Mesendoderm (in vitro differentiated cells): ENCODE data around the gene PGM1.

Experiments
- DNase-seq: peaks from one replicate; pipeline ENCODE4 v3.0.0; 2013
- H2AK5ac ChIP-seq: 2 replicates; pipeline ENCODE4 v1.6.1; 2013; ENCODE audit warnings: low read length, inconsistent platforms
- H2BK120ac ChIP-seq: 2 replicates; pipeline ENCODE4 v1.6.1; 2013; ENCODE audit warnings: low read depth, mild to moderate bottlenecking, low read length, moderate library complexity, mixed read lengths
- H2BK15ac ChIP-seq: replicated peaks from 2 replicates; pipeline ENCODE4 v1.6.1; 2013; ENCODE audit warnings: low read depth, mild to moderate bottlenecking, moderate library complexity
- H2BK5ac ChIP-seq: 2 replicates; pipeline ENCODE4 v1.6.1; 2013; ENCODE audit warnings: low read length, inconsistent platforms
- H3K18ac ChIP-seq: 2 replicates; pipeline ENCODE4 v1.6.1; 2013; ENCODE audit warnings: mild to moderate bottlenecking, low read length, mixed read lengths
- H3K23ac ChIP-seq: one replicate; pipeline ENCODE4 v1.6.1; 2013; ENCODE audit warnings: low read length
- H3K27ac ChIP-seq: 2 replicates; pipeline ENCODE4 v1.5.1; 2013; ENCODE audit warnings: low read depth, mild to moderate bottlenecking, inconsistent platforms, low read length, moderate library complexity
- H3K27me3 ChIP-seq: 2 replicates; pipeline ENCODE4 v1.6.1; 2013; ENCODE audit warnings: low read length, control low read depth, mild to moderate bottlenecking, inconsistent platforms; ENCODE audit not compliant: insufficient read depth, poor library complexity
- H3K36me3 ChIP-seq: 2 replicates; pipeline ENCODE4 v1.6.1; 2013; ENCODE audit warnings: low read length, inconsistent platforms; ENCODE audit not compliant: control insufficient read depth, insufficient read depth
- H3K4ac ChIP-seq: one replicate; pipeline ENCODE4 v1.6.1; 2013; ENCODE audit warnings: low read depth, mild to moderate bottlenecking, low read length, moderate library complexity
- H3K4me1 ChIP-seq: 2 replicates; pipeline ENCODE4 v1.6.1; 2013; ENCODE audit warnings: low read depth, low read length, inconsistent platforms; ENCODE audit not compliant: control insufficient read depth
- H3K4me2 ChIP-seq: 2 replicates; pipeline ENCODE4 v1.6.1; 2013; ENCODE audit warnings: low read length
- H3K4me3 ChIP-seq: 2 replicates; pipeline ENCODE4 v1.5.1; 2013; ENCODE audit warnings: mild to moderate bottlenecking, low read length
- H3K56ac ChIP-seq: one replicate; pipeline ENCODE4 v1.6.1; 2013; ENCODE audit warnings: low read length
- H3K79me1 ChIP-seq: 2 replicates; pipeline ENCODE4 v1.6.1; 2013; ENCODE audit warnings: low read length, inconsistent platforms
- H3K79me2 ChIP-seq: 2 replicates; pipeline ENCODE4 v1.6.1; 2013; ENCODE audit warnings: mild to moderate bottlenecking, low read length; ENCODE audit not compliant: control insufficient read depth, insufficient read depth
- H3K9ac ChIP-seq: 2 replicates; pipeline ENCODE4 v1.6.1; 2013; ENCODE audit warnings: low read length, inconsistent platforms
- H4K5ac ChIP-seq: one replicate; pipeline ENCODE4 v1.6.1; 2013; ENCODE audit warnings: low read length
- H4K8ac ChIP-seq: one replicate; pipeline ENCODE4 v1.6.1; 2013; ENCODE audit warnings: low read depth, mild to moderate bottlenecking, control low read depth, low read length, moderate library complexity
- WGBS: extraction: QIAGEN DNeasy Blood & Tissue Kit; methylation state at CpG from one replicate; pipeline ENCODE4 v1.1.7; 2013; ENCODE audit warnings: low lambda C conversion rate, missing lambda C conversion rate; ENCODE audit not compliant: insufficient coverage; ENCODE audit errors: extremely low coverage; 5-methylcytosine and 5-hydroxymethylcytosine counted together

Gene PGM1

DNA sequence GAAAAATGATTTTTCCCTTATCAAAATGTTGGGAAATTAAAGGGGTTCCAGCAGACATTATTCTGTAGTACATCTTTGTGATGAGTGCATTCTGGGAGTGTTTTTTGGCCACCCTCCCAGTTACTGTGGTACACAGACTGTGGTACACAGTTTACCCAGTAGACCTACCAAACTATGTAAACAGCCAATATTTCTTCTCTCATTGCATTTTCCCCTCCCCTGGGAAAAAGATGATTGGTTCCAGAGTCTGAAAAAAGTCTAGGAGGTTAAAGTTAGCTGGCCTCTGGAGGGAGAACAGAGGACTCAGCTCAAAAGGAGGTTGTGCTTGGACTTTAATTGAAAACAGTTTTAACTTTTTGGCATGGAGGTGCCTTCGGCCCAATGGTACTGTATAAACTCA lies 42.5 kb downstream of the PGM1 start:
- WGBS: no CpG with 5 or more reads among the region's 1 CpG
- Histone ChIP-seq H3K79me2 (no peaks in the 10 kb centered on the region), H2BK120ac (no peak overlapping the region), H2AK5ac (no peak overlapping the region), H3K9ac (no peak overlapping the region), H3K27ac (no peak overlapping the region), H4K8ac (no peak overlapping the region), H3K56ac (no peak overlapping the region), H3K23ac (no peak overlapping the region), H3K4me1 (no peaks in the 10 kb centered on the region), H3K36me3 (peaks cover 7% of the 10 kb centered on the region), H3K18ac (no peak overlapping the region), H3K4ac (no peak overlapping the region), H3K79me1 (no peaks in the 10 kb centered on the region), H3K4me3 (no peak overlapping the region), H3K4me2 (no peak overlapping the region), H3K27me3 (no peaks in the 10 kb centered on the region), H4K5ac (no peak overlapping the region), H2BK5ac (no peak overlapping the region), H2BK15ac (no peak overlapping the region)
- no peak for DNase-seq

DNA sequence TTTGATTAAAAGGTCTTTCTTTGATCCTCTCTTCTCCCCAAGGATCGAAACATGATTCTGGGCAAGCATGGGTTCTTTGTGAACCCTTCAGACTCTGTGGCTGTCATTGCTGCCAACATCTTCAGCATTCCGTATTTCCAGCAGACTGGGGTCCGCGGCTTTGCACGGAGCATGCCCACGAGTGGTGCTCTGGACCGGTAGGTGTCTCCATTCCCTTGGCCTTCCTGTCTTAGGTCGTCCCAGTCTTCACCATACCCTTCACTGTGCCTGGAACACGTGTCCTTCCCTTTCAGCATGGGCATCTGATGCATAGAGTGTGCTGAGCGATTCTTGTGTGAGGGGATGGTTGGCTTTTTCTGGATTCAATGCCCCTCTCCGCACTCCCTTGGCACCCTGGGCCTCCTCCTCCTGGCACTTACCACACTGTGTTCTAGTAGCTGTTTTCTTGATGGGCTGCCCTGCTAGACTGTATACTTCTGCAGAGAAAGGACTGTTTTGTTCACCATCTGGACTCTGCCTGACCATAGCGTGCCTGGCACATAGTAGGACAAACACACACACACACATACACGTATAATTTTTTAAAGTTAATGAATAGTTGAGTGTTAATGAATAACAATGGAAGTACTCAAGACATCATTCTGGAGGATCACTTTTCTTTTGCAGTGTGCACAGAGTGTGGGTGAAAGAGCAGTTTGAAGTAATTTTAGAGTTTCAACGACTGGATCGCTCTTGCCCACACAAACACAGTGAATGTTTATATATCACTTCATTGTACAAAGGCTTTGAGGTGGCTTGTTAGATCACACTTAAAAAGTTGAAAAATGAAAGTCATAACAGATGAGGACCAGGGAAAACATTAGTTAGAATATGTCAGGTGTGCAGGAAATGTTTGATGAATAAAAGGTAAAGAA lies 43.2 kb downstream of the PGM1 start:
- no peak overlapping the region for H3K4ac ChIP-seq
- WGBS: no CpG with 5 or more reads among the region's 15 CpGs
- H2BK120ac ChIP-seq: no peak overlapping the region
- H4K5ac ChIP-seq: no peak overlapping the region
- no peak overlapping the region for H3K27ac ChIP-seq
- no peak for DNase-seq
- no peak overlapping the region for H3K18ac ChIP-seq
- no peak overlapping the region for H4K8ac ChIP-seq
- no peaks in the 10 kb centered on the region for H3K79me1 ChIP-seq
- H3K23ac ChIP-seq: no peak overlapping the region
- no peak overlapping the region for H2BK15ac ChIP-seq
- no peak overlapping the region for H3K56ac ChIP-seq
- H3K36me3 ChIP-seq: peaks cover 7% of the 10 kb centered on the region
- H3K4me3 ChIP-seq: no peak overlapping the region
- H3K4me2 ChIP-seq: no peak overlapping the region
- no peaks in the 10 kb centered on the region for H3K4me1 ChIP-seq
- H3K9ac ChIP-seq: no peak overlapping the region
- no peaks in the 10 kb centered on the region for H3K79me2 ChIP-seq
- H2AK5ac ChIP-seq: no peak overlapping the region
- no peaks in the 10 kb centered on the region for H3K27me3 ChIP-seq
- H2BK5ac ChIP-seq: no peak overlapping the region

DNA sequence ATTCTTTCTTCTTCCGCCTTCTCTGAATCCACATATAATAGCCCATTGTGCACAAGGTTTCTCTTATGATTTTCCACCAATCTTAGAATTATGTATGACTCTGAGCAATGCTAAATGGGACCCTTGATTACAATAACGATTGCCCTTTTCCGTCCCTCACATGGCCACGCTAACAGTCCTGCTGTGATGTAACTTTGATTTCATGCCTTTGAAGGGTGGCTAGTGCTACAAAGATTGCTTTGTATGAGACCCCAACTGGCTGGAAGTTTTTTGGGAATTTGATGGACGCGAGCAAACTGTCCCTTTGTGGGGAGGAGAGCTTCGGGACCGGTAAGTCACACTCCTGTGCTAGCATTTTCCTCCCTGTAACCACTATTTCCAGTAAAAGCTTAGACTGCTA lies 45.3 kb downstream of the PGM1 start:
- Histone ChIP-seq H3K36me3 (peaks cover 11% of the 10 kb centered on the region), H4K8ac (no peak overlapping the region), H3K9ac (no peak overlapping the region), H3K56ac (no peak overlapping the region), H3K79me2 (no peaks in the 10 kb centered on the region), H2BK15ac (no peak overlapping the region), H4K5ac (no peak overlapping the region), H3K4ac (no peak overlapping the region), H3K27ac (no peak overlapping the region), H3K4me1 (no peaks in the 10 kb centered on the region), H3K79me1 (no peaks in the 10 kb centered on the region), H3K4me2 (no peak overlapping the region), H3K4me3 (no peak overlapping the region), H2BK120ac (no peak overlapping the region), H2AK5ac (no peak overlapping the region), H3K18ac (no peak overlapping the region), H3K23ac (no peak overlapping the region), H2BK5ac (no peak overlapping the region), H3K27me3 (no peaks in the 10 kb centered on the region)
- DNase-seq: no peak
- no CpG with 5 or more reads among the region's 8 CpGs for WGBS

DNA sequence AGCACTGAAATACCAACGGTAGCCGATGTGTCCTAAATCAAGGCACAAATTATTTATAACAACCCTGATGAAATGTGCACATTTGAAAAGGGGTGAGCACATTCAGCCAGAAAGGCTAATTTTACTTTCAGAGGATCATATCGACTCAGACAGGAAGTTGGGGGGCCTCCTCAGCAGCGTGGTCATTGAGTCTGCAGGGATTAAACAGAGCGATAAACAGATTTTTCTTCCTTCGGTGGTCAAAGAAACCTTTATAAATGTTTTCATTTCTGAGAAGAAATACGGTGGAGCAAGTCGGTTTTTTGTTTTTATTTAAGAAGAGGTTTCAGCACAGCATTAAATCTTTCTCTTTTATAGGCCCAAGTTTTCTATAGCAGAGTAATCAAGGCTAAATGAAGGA lies 45.7 kb downstream of the PGM1 start:
- Histone ChIP-seq H2BK120ac (no peak overlapping the region), H3K27ac (no peak overlapping the region), H4K5ac (no peak overlapping the region), H3K4me2 (no peak overlapping the region), H3K4me1 (no peaks in the 10 kb centered on the region), H3K4me3 (no peak overlapping the region), H2AK5ac (no peak overlapping the region), H3K79me2 (no peaks in the 10 kb centered on the region), H3K18ac (no peak overlapping the region), H2BK15ac (no peak overlapping the region), H4K8ac (no peak overlapping the region), H2BK5ac (no peak overlapping the region), H3K27me3 (no peaks in the 10 kb centered on the region), H3K4ac (no peak overlapping the region), H3K23ac (no peak overlapping the region), H3K36me3 (peaks cover 11% of the 10 kb centered on the region), H3K56ac (no peak overlapping the region), H3K9ac (no peak overlapping the region), H3K79me1 (no peaks in the 10 kb centered on the region)
- no peak for DNase-seq
- WGBS: no CpG with 5 or more reads among the region's 8 CpGs

DNA sequence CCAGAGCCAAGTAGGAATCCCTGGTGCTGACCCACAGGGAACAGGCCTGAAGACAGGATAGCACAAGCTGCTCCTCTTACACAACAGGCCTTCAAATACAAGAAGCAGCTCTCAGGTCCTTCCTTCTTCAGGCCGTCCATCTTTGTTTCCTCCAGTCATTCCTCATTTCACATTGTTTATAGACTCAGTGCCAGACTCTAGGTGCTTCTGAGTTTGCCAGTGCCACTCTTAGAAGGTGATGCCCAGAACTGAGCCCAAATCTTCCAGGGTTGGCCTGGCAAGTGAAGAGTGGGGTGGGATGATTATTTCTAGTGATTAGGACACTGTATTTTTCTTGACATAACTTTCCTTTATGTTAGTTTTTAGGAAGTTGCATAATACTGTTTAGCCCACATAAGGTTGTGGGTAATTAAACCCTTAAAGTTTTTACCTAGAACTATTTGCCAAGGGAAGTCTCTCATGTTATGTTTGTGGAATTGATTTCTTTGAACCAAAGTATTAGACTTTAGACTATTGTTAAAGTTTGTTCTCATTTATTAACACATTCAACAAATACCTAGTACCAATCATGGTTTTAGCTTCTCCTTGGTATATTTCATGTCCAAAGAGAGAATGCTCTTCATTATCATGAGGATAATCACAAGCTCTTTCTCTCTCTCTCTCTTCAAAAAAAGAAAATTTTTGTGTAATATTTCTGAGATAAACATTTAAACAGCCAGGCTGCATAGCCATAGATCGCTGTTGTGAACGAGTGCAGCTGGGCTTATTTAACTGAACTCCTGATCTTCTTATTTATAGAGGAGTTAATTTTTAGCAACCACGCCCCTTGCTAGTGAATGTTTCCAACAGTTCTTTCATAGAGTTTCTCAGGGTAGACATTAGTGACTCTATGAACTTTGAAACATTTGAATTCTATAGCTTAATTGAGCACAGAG lies 47.7 kb downstream of the PGM1 start:
- H3K23ac ChIP-seq: no peak overlapping the region
- no peak overlapping the region for H2BK120ac ChIP-seq
- H3K27ac ChIP-seq: no peak overlapping the region
- H3K18ac ChIP-seq: no peak overlapping the region
- no peak overlapping the region for H2BK15ac ChIP-seq
- peaks cover 11% of the 10 kb centered on the region for H3K36me3 ChIP-seq
- H3K56ac ChIP-seq: no peak overlapping the region
- H3K4me2 ChIP-seq: no peak overlapping the region
- H3K9ac ChIP-seq: no peak overlapping the region
- no peak overlapping the region for H2BK5ac ChIP-seq
- H3K4me3 ChIP-seq: no peak overlapping the region
- no CpG with 5 or more reads among the region's 4 CpGs for WGBS
- no peaks in the 10 kb centered on the region for H3K27me3 ChIP-seq
- H3K79me2 ChIP-seq: no peaks in the 10 kb centered on the region
- H4K5ac ChIP-seq: no peak overlapping the region
- no peak overlapping the region for H4K8ac ChIP-seq
- no peak overlapping the region for H3K4ac ChIP-seq
- no peak for DNase-seq
- no peaks in the 10 kb centered on the region for H3K79me1 ChIP-seq
- no peaks in the 10 kb centered on the region for H3K4me1 ChIP-seq
- no peak overlapping the region for H2AK5ac ChIP-seq
